NCI-H748 (cell line): Measurements from ENCODE around the gene MRPS15.
A peak's percentile ranks its signal among the peaks of the same experiment; 100 is the strongest.

ENCODE experiments used
- DNase-seq: peaks from one replicate; lab custom pipeline; 2025; ENCODE audit not compliant: unreplicated experiment; lab: John Stamatoyannopoulos, UW

MRPS15 gene

DNA sequence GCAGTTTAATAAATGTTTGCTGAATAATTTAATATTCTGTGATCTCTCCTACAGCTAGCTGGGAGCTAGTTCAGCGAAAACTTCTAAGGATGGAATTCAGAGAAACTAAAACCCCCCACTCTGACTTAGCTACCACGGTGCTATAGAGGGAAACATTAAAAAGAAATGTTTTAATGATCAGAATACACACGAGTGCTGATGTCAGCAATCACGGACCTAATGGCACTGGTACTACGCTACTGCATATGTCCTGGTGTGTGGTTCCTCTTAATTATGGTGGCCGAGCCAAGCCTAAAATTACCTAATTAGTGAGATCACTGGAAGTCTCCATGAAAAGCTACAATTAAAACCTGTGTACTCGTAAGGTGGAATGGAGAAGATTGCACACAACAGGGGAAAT, 42.5 kb downstream of the MRPS15 start:
- DNase-seq: no peak

DNA sequence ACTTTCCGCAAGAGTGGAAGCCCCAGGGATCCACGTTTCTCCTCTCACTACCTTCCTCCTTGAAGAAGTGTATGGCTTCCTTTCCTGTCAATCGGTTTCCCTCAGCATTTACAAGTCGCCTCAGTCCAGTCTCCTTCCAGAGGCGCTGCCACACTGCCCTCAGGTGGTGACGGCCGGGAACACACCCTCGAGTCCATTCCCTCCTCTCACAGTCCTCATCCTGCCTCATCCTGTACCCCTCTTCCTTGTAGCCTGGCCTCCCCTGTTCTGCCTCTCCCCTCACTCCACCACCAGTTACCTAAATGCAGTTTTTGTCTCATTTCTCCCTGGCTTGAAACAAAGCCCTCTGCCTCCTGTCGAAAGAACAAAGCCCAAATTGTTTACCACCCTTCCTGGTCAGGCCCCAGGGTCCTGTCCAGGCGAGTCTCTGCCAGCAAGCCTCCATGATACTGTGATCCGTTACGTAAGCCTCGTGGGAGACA, 43.3 kb downstream of the MRPS15 start:
- peak; percentile 50 for DNase-seq

GRCh38 chr1:36420409-36420808, 43.8 kb downstream of the MRPS15 start:
- no peak for DNase-seq

DNA sequence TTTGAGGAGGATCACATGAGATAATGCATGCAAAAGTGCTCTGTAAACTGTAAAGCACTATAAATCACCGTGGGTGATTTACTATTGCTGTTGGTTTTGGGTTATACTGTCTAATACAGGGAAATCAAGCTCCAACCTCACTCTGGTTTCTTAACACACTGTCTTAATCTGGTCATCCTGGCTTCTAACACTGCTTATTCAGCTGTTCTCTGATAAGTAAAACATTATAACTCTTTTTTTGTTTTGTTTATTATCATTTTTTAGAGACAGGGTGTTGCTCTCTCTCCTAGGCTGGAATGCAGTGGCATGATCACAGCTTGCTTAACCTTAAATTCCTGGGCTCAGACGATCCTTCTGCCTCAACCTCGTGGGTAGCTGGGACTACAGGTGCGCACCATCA, 44.6 kb downstream of the MRPS15 start:
- DNase-seq: no peak

DNA sequence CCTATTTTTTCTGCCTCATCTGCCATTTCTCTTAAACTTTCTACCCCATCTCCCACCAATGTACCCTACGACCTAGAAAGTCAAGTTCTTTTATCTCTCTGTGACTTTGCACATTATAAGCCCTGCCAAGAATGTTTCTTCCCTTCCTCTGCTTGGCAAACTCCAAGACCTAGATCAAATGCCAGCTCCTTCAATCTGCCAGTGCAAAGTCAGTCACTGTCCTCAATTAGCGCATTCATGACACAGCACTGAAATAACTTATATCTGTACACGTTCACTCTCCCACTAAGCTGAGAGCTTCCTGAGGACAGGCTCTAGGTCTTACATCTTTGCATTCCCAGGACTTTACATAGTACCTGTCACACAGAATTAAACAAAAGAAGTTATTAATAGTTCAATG, 45.0 kb downstream of the MRPS15 start:
- no peak for DNase-seq

DNA sequence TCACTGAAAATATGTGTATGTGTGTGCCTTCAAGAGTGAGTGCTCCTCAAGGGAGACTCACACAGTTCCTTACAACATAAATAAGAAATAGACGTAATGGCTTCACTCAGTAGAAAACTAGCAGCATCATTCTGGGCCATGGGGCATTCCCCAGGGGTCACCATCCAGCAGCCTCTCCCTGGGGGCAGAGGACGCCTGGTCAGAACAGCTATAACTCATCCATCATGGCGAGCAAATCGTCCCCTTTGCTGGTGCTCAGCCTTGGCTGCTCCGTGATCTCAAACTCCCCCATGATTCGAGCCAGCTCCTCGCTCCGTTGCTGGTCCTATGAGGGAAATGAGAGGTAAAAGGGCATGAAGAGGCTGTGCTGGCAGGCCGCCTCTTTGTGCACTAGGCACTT, 46.3 kb downstream of the MRPS15 start:
- DNase-seq: no peak

- DNase-seq: no peak
Measured at GRCh38 chr1:36415661-36416326, 48.4 kb downstream of the MRPS15 start.

DNA sequence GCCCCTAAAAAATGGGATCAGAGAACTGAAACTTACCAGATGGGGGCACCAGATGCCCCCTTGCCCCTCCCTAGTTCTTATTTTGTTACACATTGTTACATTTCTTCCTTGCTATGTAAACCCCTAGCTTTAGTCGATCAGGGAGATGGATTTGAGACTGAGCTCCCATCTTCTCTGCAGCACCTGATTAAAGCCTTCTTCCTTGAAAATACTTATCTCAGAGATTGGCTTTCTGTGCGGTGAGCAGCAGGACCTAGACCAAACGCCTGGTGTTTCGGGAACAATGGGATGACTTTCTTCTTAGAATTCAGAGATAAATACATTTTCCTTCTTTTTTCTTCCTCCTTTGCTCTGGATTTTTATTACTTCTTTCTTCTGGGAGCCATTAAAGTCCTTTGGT, 49.8 kb downstream of the MRPS15 start:
- DNase-seq: no peak

GRCh38 chr1:36411674-36412648, 52.2 kb downstream of the MRPS15 start:
- peak; percentile 76 for DNase-seq

DNA sequence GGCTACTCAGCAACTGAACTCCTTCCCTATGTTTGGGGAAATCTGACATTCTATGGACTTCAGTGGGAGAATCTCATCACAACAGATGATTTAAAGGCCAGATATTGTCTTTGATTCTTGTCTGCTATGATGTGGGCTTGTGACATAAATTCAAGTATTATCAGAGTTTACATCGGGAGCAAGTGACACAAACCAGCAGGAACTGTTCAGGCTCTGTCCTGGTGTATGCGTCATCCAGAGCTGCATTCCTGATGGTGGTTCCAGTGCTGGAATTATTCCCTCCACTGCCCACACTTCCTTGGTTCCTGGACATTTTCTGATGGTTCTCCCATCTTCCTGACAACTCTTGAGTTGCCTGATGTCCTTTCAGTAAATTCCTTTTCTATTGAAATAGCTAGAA, 55.7 kb downstream of the MRPS15 start:
- DNase-seq: no peak

DNA sequence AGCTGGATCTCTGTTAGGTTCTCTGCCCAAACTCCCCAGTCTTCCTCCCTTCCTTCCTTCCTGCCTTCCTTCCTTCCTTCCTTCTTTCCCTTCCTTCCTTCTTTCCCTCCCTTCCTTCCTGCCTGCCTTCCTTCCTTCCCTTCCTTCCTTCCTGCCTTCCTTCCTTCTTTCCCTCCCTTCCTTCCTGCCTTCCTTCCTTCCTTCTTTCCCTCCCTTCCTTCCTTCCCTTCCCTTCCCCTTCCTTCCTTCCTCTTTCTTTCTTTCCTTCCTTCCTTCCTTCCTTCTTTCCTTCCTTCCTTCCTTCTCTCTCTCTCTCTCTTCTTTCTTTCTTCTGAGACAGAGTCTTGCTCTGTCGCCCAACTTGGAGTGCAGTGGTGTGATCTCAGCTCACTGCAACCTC, 57.7 kb downstream of the MRPS15 start:
- DNase-seq: no peak
